ENCODE measurements around the gene PSMG4. TPM values are rescaled to one million over a fixed set of nuclear protein-coding genes. Genes with fewer than 3 reads are reported as not detected.

PSMG4 gene
- total and polyA plus RNA-seq, 2 donors (not counting 3 experiments of a cell fraction or from before 2014, with no cell fraction given), result 31.4 to 46.0 TPM

DNA sequence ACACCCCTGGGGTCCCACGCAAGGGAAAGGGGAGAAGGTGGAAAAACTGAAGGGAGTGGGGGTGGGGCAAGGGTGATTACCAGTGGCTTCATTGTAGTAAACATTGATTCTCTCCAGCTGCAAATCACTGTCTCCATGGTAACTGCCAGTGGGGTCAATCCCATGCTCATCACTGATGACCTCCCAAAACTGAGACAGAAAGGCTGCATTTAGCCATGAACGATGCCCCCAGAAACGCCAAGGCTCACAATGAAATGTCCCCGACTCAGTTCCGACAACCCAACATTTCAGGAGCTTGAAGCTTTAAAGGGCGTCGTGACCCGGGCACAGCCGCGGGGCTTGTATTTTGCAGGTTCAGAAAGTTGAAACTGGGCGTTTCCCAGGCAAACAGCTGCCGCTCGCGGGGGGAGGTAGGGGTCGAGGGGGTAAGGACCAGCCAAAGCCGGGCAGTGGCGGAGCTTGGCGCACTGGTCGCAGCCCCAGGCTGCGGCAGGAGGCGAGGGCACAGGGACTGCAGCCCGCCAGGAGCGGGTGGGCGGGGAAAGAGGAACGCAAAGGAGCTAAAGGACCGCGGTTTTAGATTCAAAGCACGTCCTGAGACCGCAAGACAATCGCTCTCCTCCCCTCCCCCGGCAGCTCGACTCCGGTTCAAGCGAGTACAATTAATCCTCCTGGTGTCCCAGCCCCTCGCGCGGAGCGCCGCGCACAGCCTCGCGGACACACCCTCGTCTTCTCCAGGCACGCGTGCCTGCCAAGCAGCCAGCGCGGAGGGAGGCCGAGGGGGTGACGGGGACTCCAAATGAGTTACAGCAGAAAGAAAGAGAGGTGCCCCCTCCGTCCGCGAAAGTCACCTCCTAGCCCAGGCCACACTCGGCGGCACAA is 32.0 kb upstream of the PSMG4 start:
- intact Hi-C loops (cut with micrococcal nuclease) (loop anchor here (5.0 kb wide), 1 partner anchor 439 kb away; no protein-coding TSS in a partner anchor), dilution Hi-C loops (cut with MboI; ENCODE audit: extremely low pct_ligation_motif_present, low sequenced_read_pairs) (no loop called here)
- BruUV-seq (replicated peaks), result no TSS peak
- H2AFZ ChIP-seq (ENCODE audit: low read depth, low read length), result peak overlapping the region; percentile 31
- H3K4me3 ChIP-seq (replicated peaks in 1 of 3; ENCODE audit: insufficient read depth in 1 of 3, low read depth in 1 of 3, low read length in 3 of 3), result peak overlapping the region in 2 of 3 experiments; percentile 16
- no peaks in the 10 kb centered on the region for H3K9me1 ChIP-seq (replicated peaks; ENCODE audit: control insufficient read depth, extremely low read depth, insufficient read depth, low read length)
- DNase-seq (ENCODE audit: low read depth, low spot score) (no peak), FAIRE-seq (no peak)
- H3K27ac ChIP-seq (ENCODE audit: insufficient read depth, low read depth, low read length), result no peak overlapping the region
- H3K4me2 ChIP-seq (ENCODE audit: insufficient read depth, low read length), result peak overlapping the region; percentile 72
- H4K20me1 ChIP-seq (replicated peaks; ENCODE audit: control insufficient read depth, extremely low read depth, insufficient read depth, low read length), result no peaks in the 10 kb centered on the region
- no peaks in the 10 kb centered on the region for H3K79me2 ChIP-seq (ENCODE audit: control insufficient read depth, insufficient read depth, low read length)
- peaks cover 20% of the 10 kb centered on the region for H3K4me1 ChIP-seq (ENCODE audit: control insufficient read depth, extremely low read depth, insufficient read depth, low read length)
- ChIA-PET POLR2A (no interaction called here), CTCF (interaction anchor here (0.8 to 1.3 kb wide), 2 partner anchors 10 to 25 kb away, joined by 4 to 7 read pairs; no protein-coding TSS in a partner anchor)
- H3K27me3 ChIP-seq (ENCODE audit: control insufficient read depth in 2 of 2, insufficient read depth in 2 of 2, low read length in 2 of 2), result peaks cover 52 to 75% of the 10 kb centered on the region in 2 experiments
- H3K9ac ChIP-seq (replicated peaks; ENCODE audit: extremely low read depth, insufficient read depth, low read length), result no peak overlapping the region
- H3K9me3 ChIP-seq (replicated peaks; ENCODE audit: control insufficient read depth, insufficient read depth, low read length), result no peaks in the 10 kb centered on the region
- TF ChIP-seq JUN (IDR thresholded peaks at IDR 0.05; ENCODE audit: borderline replicate concordance, insufficient read depth, insufficient read length, low read depth) (no peak), EZH2 (IDR thresholded peaks at IDR 0.05; ENCODE audit: borderline replicate concordance, low read depth, low read length, severe bottlenecking) (no peak), FOS (IDR thresholded peaks at IDR 0.05; ENCODE audit: borderline replicate concordance, insufficient read depth, low read length) (no peak)
- TF ChIP-seq, protein P1, sequence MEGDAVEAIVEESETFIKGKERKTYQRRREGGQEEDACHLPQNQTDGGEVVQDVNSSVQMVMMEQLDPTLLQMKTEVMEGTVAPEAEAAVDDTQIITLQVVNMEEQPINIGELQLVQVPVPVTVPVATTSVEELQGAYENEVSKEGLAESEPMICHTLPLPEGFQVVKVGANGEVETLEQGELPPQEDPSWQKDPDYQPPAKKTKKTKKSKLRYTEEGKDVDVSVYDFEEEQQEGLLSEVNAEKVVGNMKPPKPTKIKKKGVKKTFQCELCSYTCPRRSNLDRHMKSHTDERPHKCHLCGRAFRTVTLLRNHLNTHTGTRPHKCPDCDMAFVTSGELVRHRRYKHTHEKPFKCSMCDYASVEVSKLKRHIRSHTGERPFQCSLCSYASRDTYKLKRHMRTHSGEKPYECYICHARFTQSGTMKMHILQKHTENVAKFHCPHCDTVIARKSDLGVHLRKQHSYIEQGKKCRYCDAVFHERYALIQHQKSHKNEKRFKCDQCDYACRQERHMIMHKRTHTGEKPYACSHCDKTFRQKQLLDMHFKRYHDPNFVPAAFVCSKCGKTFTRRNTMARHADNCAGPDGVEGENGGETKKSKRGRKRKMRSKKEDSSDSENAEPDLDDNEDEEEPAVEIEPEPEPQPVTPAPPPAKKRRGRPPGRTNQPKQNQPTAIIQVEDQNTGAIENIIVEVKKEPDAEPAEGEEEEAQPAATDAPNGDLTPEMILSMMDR (IDR thresholded peaks at IDR 0.05; ENCODE audit: extremely low read depth in 1 of 2, insufficient read depth in 1 of 2, low read depth in 1 of 2, low read length in 2 of 2), result no peak
- no peaks in the 10 kb centered on the region for H3K36me3 ChIP-seq (ENCODE audit: control insufficient read depth in 2 of 2, extremely low read depth in 1 of 2, insufficient read depth in 2 of 2, low read length in 2 of 2)
